Measurements from ENCODE around the gene PTDSS2.
"Not testable (repeated sequence)": the region's sequence is repeated elsewhere in the genome, so short reads cannot be mapped to it uniquely, and the experiment has no call there.

Gene PTDSS2

DNA sequence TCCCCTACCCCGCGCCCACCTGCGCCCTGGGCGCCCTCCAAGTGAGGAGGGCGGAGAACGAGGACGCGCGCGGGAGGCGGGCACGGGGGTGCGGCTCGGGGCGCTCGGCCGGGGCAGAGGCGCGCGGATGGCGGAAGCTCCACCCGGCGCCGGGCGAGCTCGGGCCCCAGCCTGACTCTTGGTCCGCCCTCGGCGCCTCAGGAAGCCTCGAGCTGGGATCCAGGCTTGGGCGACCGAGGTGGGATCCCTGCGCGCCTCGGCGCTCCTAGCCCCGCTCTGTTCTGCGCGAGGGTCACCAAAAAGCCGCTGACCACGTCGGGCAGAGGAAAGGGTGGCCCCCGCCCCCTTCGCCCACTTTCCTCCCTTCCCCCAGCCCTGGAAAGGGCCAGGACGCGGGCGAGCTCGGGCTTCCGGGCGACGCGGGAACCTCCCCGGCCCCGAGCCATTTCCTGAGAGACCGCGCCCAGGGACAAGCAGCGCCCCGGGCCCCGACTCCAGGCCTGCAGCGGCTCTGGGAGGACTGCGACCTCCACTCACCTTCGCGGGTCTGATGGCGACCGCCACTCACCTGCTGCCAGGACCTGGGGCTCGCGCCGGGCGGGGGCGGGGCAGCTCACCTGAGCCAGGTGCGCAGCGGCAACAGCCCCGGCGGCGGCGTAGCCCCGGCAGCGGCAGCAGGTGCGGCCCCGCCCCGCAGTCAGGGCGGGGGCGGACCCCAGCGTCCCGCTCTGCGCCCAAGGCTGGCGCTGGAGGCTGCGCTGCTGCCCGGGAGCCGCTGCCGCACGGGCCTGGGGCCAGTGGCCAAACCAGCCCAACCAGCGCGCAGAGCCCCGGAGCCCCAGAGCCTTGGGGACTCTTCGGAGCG lies 33.1 kb upstream of the PTDSS2 start:
- Histone ChIP-seq H3K4me3 (ENCODE audit: low read length) (peak overlapping the region; percentile 46), H3K4me1 (ENCODE audit: control insufficient read depth, insufficient read depth, low read length) (peaks cover 18% of the 10 kb centered on the region), H3K27me3 (ENCODE audit: control insufficient read depth, insufficient read depth, low read length) (peaks cover 7% of the 10 kb centered on the region), H3K36me3 (ENCODE audit: control insufficient read depth, insufficient read depth, low read length) (no peaks in the 10 kb centered on the region), H3K9ac (ENCODE audit: low read length) (peak overlapping the region; percentile 65), H3K9me3 (ENCODE audit: control insufficient read depth, low read length) (no peaks in the 10 kb centered on the region)

DNA sequence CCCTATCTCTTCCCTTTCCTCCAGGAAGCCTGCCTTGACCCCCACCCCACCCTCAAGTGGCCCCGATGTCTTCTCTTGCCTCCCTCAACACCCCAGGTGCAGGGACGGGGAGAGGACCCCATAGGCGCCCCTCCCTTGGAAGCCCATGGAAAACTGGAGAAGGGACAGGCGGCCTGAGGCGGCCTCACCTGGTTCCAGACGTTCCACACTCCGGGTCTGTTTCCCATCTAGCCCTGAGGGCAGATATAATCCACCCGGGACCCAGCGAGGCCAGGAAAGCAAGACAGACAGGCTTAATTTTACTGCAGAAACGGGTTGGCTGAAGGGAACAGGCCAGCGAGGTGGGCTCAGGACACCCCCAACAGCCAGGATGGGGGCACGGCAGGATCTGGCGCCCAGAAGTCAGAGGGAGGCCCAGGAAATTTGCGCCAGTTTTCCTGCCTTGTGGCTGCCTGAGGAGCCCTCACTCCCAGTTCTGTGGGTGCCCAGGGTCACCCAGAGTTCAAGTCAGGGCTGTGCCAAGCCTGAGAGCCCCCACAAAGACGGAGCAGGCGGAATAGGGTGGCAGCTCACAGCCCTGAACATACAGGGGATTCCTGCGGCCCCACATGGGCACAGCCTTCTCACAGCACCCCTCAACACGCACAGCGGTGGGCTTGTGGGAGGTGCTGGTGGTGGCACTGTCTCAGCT lies 32.3 kb upstream of the PTDSS2 start:
- no peak overlapping the region for H3K4me3 ChIP-seq (ENCODE audit: low read length)
- peaks cover 7% of the 10 kb centered on the region for H3K27me3 ChIP-seq (ENCODE audit: control insufficient read depth, insufficient read depth, low read length)
- peaks cover 18% of the 10 kb centered on the region for H3K4me1 ChIP-seq (ENCODE audit: control insufficient read depth, insufficient read depth, low read length)
- no peaks in the 10 kb centered on the region for H3K36me3 ChIP-seq (ENCODE audit: control insufficient read depth, insufficient read depth, low read length)
- no peaks in the 10 kb centered on the region for H3K9me3 ChIP-seq (ENCODE audit: control insufficient read depth, low read length)
- H3K9ac ChIP-seq (ENCODE audit: low read length), result no peak overlapping the region

DNA sequence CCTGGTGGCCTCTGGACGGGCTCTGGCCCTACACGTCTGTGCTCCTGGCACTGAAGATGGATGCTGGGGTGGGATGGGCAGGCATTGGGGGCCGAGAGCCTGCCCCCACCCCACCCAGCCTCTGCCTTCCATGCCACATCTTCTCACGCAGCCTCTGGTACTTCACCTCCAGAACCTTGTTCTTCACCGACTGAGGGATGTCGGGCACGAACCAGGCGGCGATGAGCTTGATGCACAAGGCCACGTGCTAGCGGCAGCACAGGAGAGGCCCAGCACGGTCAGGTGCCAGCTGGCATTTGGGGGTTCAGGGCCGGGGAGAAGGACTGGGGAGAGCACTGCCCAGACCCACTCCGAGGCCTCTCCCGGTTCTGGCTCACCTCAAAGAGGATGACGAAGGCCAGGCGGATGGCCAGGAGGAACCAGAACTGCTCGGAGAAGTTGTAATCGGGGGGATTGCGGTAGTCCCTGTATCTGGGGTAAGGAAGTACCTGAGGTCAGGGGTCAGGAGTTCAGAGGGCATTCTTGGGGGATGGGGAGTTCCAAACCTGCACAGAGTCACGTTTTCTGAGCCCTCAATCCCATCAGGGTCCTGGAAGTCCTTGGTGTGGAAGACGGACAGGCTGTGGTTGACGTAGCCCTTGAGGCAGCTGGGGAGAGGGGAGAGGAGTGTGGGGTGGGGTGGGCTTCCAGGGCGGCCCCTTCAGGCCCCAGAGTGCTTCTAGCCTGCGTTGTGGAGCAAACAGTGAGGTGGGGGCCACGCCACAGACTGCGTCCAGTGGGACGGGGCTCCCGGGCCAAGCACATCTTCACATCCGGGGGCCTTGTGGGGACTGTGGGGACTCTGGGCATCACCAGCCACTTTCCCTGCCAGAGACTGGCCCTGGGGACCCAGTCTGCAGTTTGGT lies 31.5 kb upstream of the PTDSS2 start:
- no peaks in the 10 kb centered on the region for H3K36me3 ChIP-seq (ENCODE audit: control insufficient read depth, insufficient read depth, low read length)
- H3K4me3 ChIP-seq (ENCODE audit: low read length), result no peak overlapping the region
- no peaks in the 10 kb centered on the region for H3K9me3 ChIP-seq (ENCODE audit: control insufficient read depth, low read length)
- no peak overlapping the region for H3K9ac ChIP-seq (ENCODE audit: low read length)
- peaks cover 7% of the 10 kb centered on the region for H3K27me3 ChIP-seq (ENCODE audit: control insufficient read depth, insufficient read depth, low read length)
- peaks cover 18% of the 10 kb centered on the region for H3K4me1 ChIP-seq (ENCODE audit: control insufficient read depth, insufficient read depth, low read length)

- Histone ChIP-seq H3K4me3 (ENCODE audit: low read length) (no peak overlapping the region), H3K27me3 (ENCODE audit: control insufficient read depth, insufficient read depth, low read length) (peaks cover 7% of the 10 kb centered on the region)
These were observed 30.7 kb upstream of the PTDSS2 start for GRCh38 chr11:419248-420005.

DNA sequence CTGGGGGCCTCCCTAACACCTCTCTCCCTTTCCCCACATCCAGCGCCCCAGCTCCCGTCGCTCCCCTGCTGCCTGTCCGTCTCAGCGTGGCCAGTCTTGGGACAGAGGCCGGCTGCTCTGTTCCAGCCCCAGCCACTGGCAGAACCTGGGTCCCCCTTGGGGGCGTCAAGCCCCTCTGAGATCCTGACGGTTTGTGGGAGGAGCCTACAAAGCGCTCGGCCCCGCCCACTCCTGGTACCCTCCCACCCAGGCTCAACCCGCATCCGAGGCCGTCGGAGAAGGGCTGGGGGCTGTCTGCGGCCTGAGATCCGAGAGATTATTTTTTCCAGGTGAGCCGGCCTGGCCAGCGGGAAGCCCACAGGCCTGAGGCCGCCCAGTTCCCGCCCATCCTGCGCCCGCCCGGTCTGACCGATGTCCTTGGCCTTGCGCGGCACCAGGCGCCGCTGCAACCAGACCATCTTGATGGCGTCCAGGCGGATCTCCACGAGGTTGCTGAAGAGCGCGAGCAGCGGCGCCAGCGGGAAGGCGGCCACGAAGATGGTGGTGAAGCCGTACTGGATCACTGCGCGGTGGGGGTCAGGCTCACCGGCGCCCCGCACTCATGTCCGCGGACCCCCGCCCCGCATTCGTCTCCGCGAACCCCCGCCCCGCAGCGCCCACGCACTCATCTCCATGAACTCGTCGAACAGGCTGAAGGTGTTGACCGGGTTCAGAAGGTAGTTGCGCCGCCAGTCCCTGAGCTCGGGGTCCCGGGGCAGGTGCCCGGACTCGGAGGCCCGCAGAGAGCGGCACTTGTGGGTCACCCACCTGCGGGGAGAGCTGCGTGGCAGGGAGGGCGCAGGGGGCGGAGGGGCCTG lies 29.8 kb upstream of the PTDSS2 start:
- no peaks in the 10 kb centered on the region for H3K36me3 ChIP-seq (ENCODE audit: control insufficient read depth, insufficient read depth, low read length)

More at GRCh38 chr11:419248-420005, 30.7 kb upstream of the PTDSS2 start:
- H3K36me3 ChIP-seq (ENCODE audit: control insufficient read depth, insufficient read depth, low read length), result no peaks in the 10 kb centered on the region
- peaks cover 18% of the 10 kb centered on the region for H3K4me1 ChIP-seq (ENCODE audit: control insufficient read depth, insufficient read depth, low read length)
- no peaks in the 10 kb centered on the region for H3K9me3 ChIP-seq (ENCODE audit: control insufficient read depth, low read length)
- H3K9ac ChIP-seq (ENCODE audit: low read length), result no peak overlapping the region

GRCh38 chr11:420911-421321 lies 29.2 kb upstream of the PTDSS2 start:
- H3K27me3 ChIP-seq (ENCODE audit: control insufficient read depth, insufficient read depth, low read length), result peaks cover 6% of the 10 kb centered on the region
- H3K4me1 ChIP-seq (ENCODE audit: control insufficient read depth, insufficient read depth, low read length), result peaks cover 9% of the 10 kb centered on the region
- H3K9me3 ChIP-seq (ENCODE audit: control insufficient read depth, low read length), result no peaks in the 10 kb centered on the region
- H3K4me3 ChIP-seq (ENCODE audit: low read length), result no peak overlapping the region
- H3K9ac ChIP-seq (ENCODE audit: low read length), result no peak overlapping the region
- H3K36me3 ChIP-seq (ENCODE audit: control insufficient read depth, insufficient read depth, low read length), result no peaks in the 10 kb centered on the region

More for the DNA sequence above, 29.8 kb upstream of the PTDSS2 start:
- H3K4me1 ChIP-seq (ENCODE audit: control insufficient read depth, insufficient read depth, low read length), result peaks cover 16% of the 10 kb centered on the region
- no peaks in the 10 kb centered on the region for H3K9me3 ChIP-seq (ENCODE audit: control insufficient read depth, low read length)
- H3K27me3 ChIP-seq (ENCODE audit: control insufficient read depth, insufficient read depth, low read length), result peaks cover 7% of the 10 kb centered on the region
- no peak overlapping the region for H3K4me3 ChIP-seq (ENCODE audit: low read length)
- no peak overlapping the region for H3K9ac ChIP-seq (ENCODE audit: low read length)

GRCh38 chr11:422249-422656 lies 27.8 kb upstream of the PTDSS2 start:
- H3K9ac ChIP-seq (ENCODE audit: low read length), result no peak overlapping the region

DNA sequence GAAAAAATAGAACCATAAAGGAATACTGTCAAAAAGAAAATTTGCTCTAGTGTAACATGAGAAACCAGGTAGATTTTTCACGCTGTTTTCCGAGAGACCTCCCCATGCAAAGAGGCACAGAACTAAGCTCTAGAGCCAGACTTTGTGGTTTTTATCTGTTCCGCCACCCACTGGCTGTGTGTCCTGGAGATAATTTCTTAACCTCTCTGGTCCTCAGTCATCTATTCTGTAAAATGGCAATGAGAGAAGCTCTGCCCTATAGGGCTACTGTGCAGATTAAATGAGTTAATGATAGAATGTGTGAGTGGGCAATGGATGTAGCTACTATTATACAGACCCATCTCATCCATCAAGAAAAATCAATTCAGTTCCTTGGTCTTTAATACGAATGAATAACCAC lies 25.8 kb upstream of the PTDSS2 start:
- no peaks in the 10 kb centered on the region for H3K9me3 ChIP-seq (ENCODE audit: control insufficient read depth, low read length)
- H3K27me3 ChIP-seq (ENCODE audit: control insufficient read depth, insufficient read depth, low read length), result no peaks in the 10 kb centered on the region
- no peak overlapping the region for H3K4me3 ChIP-seq (ENCODE audit: low read length)

More at GRCh38 chr11:422249-422656, 27.8 kb upstream of the PTDSS2 start:
- no peaks in the 10 kb centered on the region for H3K27me3 ChIP-seq (ENCODE audit: control insufficient read depth, insufficient read depth, low read length)
- H3K4me3 ChIP-seq (ENCODE audit: low read length), result no peak overlapping the region
- H3K9me3 ChIP-seq (ENCODE audit: control insufficient read depth, low read length), result no peaks in the 10 kb centered on the region
- H3K4me1 ChIP-seq (ENCODE audit: control insufficient read depth, insufficient read depth, low read length), result peaks cover 7% of the 10 kb centered on the region
- H3K36me3 ChIP-seq (ENCODE audit: control insufficient read depth, insufficient read depth, low read length), result no peaks in the 10 kb centered on the region

DNA sequence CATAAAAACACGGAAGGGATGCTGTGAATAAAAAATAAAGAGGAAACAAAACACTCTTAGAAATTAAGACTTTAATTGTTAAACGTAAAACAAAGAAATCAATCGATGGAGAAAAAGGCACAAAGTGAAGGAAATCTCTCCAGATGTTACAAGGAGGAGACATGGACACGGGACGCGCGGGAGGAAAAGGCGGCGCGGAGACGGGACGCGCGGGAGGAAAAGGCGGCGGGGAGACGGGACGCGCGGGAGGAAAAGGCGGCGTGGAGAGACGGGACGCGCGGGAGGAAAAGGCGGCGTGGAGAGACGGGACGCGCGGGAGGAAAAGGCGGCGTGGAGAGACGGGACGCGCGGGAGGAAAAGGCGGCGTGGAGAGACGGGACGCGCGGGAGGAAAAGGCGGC lies 25.3 kb upstream of the PTDSS2 start:
- not testable (repeated sequence) for H3K9me3 ChIP-seq (ENCODE audit: control insufficient read depth, low read length); H3K36me3 ChIP-seq (ENCODE audit: control insufficient read depth, insufficient read depth, low read length); H3K4me3 ChIP-seq (ENCODE audit: low read length); H3K27me3 ChIP-seq (ENCODE audit: control insufficient read depth, insufficient read depth, low read length); H3K9ac ChIP-seq (ENCODE audit: low read length); H3K4me1 ChIP-seq (ENCODE audit: control insufficient read depth, insufficient read depth, low read length)

More for the DNA sequence above, 25.8 kb upstream of the PTDSS2 start:
- H3K36me3 ChIP-seq (ENCODE audit: control insufficient read depth, insufficient read depth, low read length), result no peaks in the 10 kb centered on the region
- no peaks in the 10 kb centered on the region for H3K4me1 ChIP-seq (ENCODE audit: control insufficient read depth, insufficient read depth, low read length)
- no peak overlapping the region for H3K9ac ChIP-seq (ENCODE audit: low read length)

DNA sequence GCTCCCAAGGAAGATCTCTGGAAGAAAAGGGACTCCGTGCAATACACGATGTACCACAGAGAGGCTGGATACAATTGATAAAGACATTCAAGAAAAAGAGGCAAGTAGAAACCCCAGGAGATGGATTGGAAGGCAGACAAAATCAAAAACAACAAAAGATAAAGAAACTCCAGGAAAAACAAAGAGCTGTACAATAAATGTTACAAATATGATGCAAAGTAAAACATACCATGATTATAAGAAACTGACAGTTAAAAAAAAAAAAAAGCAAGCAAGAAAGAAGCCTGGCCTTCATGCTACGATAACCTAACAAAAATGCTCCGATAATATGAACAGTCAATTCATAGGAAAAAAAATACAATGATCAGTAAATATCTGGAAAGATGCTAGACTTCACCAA lies 24.8 kb upstream of the PTDSS2 start:
- H3K27me3 ChIP-seq (ENCODE audit: control insufficient read depth, insufficient read depth, low read length), result no peaks in the 10 kb centered on the region
- H3K4me1 ChIP-seq (ENCODE audit: control insufficient read depth, insufficient read depth, low read length), result no peaks in the 10 kb centered on the region
- H3K9me3 ChIP-seq (ENCODE audit: control insufficient read depth, low read length), result no peaks in the 10 kb centered on the region
- H3K4me3 ChIP-seq (ENCODE audit: low read length), result no peak overlapping the region
- no peak overlapping the region for H3K9ac ChIP-seq (ENCODE audit: low read length)
- H3K36me3 ChIP-seq (ENCODE audit: control insufficient read depth, insufficient read depth, low read length), result no peaks in the 10 kb centered on the region

Data from mucosa of stomach (tissue), 1 donor.